NCI-H345 treated with DMSO at 0.1 percent for 48 hours (cell line): ENCODE measurements around the gene ADAM15.

Experiments used
- DNase-seq: peaks from one replicate; lab custom pipeline; 2025; ENCODE audit not compliant: unreplicated experiment; lab: John Stamatoyannopoulos, UW

Gene ADAM15

DNA sequence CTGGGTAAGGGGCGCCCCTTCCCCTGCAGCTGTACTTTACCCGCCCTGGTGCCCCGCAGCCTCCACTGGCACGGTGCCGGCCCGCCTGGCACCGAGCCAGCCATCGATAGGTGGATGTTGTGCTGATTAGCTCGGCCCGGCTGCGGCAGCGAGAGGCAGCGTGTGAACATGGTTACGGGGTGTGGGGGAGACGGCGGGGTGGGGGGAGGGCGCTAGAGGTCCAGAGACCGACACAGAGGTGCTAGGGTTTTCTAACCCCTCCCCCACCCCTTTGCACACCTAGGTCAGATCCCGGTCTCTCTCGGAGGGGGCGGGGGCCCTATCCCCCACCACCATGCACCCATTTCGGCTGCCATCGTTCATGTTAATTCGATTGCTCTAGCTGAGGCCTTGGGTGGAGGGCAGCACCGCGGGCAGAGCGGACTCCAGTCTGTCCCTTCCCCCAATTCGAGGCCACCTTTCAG lies 19.1 kb downstream of the ADAM15 start:
- no peak for DNase-seq

GRCh38 chr1:155070721-155071569 lies 19.8 kb downstream of the ADAM15 start:
- peak; percentile 86 for DNase-seq

DNA sequence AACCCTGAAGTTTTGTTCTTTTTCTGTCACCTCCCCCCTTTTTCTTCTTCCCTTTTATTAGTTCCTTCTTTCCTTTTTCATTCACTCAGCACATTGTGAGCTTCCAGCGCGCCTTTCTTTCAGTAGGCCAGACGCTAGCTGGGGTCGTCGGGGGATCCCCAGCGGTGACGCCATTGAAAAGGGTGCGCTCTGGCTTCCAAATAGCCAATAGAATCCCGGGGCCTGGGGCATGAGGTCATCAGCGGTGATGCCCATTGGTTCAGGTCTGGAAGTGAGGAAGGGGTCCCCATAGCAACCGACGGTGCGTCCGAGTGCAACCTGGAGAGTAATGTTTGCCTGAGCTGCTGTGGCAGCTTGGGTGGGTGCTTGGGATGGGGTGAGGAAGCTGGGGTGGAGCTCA lies 20.6 kb downstream of the ADAM15 start:
- no peak for DNase-seq

DNA sequence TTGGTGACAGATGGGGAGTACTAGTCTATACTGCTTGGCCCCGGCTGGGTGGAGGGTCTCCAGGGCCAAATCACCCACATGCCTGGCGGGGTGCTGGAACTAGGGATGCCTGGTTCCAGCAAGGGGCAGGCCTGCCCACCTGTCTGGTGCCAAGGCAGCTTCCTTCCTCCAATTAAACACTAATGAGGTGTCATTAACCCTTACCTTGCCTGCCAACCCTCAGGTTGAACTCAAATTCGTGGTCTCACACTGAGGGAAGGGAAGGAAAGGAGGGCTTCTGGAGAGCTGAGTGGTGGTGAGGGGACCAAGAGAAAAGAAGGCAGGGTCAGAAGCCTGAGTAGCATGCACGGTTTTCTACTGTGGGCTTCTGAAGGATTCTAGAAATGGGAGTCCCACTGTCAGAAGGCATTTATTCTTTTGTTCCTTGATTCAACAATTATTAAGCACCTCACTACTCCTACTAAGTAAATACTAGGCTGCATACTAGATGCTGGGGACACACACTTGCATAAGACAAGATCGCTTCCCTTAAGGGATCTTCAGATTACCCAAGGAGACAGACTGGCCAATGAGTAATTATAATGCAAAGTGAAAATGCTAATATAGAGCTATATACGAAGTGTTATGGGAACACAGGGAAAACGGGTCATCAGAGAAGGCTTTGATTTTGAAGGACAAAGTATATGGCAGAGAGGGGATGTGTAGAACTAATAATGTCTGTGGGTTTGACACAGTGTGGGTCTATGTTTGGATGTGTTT lies 21.6 kb downstream of the ADAM15 start:
- DNase-seq: no peak

DNA sequence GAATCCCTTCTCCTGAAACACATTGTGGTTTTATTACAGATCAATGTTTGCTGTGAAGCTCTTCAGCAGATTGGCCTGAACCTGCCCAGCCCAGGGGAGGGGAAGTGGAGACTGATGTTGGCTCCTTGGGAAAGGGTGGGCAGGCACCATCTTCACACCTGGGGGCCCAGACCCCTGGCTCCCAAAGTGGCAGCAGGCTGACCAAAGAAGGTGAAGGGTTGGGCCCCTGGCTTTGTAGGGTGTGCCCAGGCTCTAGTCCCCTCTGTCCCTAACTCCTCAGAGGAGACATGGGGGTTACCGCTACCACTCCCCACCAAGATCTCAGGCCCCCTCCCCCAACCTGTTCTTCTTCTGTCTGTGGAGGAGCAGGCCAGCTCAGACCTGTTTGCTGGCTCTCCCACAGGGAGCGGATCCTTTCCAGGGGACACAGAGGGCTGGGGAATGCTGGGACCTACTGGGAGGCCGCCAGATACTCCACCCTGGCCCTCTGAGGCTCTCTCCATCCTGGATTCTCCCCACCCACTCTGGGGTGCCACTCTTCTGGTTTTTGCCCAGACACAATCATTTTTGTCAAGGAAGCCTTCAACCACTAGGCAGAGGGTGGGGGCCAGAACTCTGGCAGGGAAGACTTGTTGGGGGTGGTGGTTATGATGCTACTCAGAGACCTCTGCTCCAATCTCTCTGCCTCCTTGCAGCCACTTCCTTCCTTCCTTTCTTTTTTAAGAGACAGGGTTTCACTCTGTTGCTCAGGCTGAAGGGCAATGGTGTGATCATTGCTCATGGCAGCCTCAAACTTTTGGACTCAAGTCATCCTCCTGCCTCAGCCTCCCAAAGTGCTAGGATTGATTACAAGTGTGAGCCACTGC lies 22.5 kb downstream of the ADAM15 start:
- DNase-seq: no peak

DNA sequence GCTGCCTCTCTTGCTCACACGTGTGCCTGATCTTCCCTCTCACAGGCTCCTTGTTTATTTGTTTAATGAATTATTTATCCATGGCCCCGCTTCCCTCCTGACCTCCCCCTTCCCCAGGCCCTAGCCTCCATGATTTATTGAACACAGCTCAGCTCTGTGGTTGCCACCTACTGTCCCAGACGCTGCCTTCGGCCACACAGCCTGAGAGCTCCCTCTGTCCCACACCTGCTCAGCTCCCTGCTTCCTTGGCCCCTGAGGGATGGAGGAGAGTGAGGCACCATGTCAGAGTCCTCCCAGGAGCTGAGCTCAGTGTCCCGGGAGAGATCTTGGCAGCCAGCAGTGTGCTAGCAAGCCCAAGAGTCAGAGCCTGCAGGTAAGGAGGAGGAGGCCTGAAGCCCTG lies 24.4 kb downstream of the ADAM15 start:
- no peak for DNase-seq

- DNase-seq: no peak
Observed at GRCh38 chr1:155076371-155076770, 25.3 kb downstream of the ADAM15 start.

DNA sequence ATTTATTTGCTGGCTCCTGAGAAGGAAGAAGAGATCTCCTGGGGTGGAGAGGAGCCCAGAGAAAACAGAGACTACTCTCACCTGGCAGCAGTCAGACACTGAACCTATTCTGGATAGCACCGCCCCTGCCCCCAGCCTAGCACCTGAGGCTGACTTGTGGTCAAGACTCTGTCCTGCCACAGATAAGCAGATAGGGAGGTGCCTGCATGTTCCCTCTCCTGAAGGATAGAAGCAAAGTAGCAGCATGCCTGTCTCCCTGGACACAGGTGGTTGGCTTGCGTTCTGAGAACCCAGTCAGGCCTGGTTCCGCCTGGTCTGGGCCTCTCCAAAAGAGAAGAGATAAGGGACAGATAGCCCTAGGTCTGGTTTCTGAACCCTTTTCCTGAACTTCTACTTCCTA lies 26.2 kb downstream of the ADAM15 start:
- no peak for DNase-seq

DNA sequence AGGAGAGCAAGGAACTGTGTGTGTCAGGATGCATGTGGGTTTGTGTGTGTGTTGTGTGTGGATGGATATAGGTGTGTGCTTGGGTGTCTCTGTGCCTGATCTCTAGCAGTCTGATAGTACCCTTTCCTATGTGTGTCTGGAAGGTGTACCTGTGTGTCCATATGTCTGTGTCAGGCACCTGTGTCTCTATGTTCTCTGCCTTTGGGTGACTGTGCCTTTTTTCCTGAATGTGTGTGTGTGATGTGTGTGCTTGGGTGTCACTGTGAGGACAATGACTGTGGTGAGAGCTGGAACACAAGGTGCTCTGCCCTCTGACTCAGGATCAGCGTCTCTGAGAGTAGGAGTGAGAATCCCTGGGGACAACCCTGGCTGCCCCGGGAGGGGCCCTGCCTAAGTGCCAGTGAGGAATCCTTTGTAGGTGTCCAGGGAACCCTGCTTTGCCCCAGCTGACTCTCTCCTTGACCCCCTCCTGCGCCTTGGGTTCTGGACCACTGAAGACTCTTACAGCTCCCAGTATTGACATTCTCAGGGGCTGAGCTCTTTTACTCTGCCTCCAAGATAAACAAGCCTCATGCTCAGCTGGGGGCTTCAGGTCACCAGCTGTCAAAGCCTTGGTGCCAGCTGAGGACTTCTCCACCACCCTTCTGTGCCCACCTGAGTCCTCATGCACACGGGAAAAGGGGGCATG lies 26.8 kb downstream of the ADAM15 start:
- DNase-seq: peak; percentile 43

GRCh38 chr1:155078469-155079209 lies 27.5 kb downstream of the ADAM15 start, which contains the start of gene EFNA3:
TSS of gene EFNA3 (plus strand) at chr1:155078837. CDS start at chr1:155078942, 105 bp downstream.
- DNase-seq: peak; percentile 78

DNA sequence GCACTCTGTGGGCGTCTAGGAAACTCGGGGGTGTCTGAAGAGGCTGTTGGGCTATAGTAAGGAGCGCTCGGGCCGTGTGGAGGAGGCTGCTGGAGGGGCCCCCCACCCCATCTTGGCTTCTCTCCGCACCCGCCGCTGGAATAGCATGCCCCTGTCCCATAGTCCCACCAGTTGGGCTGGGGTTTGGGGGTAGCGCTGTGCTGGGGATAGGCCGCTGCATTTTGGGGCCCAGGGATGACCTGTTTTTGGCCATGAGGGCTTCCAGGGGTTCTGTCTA lies 28.0 kb downstream of the ADAM15 start:
- DNase-seq: no peak

- peak; percentile 51 for DNase-seq
Observed at GRCh38 chr1:155079487-155080311, 28.6 kb downstream of the ADAM15 start.

DNA sequence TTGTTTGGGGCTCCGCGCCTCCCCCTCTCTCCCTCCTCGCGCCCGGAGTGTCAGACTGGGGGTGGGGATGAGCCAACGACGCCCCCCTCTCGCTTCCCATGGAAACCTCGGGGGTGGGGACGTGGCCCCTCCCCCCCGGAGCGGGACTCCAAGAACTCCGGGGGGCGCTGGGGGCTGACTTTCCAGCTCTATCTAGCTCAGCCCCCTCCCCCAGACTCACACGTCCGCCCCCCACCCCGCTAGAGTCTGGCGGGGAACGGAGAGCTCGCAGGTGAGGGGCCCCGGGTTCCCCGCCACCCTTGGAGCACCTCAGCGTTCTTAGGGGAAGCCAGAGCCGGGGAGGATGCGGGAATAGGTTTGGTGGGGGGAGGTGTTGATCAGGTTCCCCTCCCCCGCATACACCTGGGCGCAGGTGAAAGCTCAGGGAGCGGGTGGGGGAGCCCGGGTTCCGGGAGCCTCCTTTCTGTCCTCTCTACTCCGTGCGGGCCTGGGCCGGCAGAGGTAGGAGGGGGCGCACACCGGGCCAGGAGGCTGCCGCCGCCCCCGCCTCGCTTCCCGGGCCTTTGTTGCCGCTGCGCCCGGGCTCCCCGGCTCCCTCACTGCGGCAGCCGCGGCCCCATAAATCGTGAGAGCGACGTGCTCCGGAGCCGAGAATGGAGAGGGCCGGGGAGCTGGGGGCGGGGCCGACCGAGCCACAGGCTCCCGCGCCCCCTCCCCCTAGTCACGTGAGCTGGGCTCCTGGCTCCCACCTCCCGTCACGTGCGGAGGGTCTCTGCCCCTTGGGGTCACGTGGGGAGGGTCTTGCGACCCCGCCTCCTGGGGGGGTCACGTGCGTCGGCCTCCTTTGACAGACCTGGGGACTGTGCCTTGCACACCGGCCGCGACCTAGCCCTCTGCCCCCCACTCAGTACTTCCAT lies 29.5 kb downstream of the ADAM15 start:
- peak; percentile 94 for DNase-seq

GRCh38 chr1:155081472-155082300 lies 30.6 kb downstream of the ADAM15 start:
- DNase-seq: no peak

GRCh38 chr1:155082301-155083051 lies 31.4 kb downstream of the ADAM15 start:
- DNase-seq: no peak

DNA sequence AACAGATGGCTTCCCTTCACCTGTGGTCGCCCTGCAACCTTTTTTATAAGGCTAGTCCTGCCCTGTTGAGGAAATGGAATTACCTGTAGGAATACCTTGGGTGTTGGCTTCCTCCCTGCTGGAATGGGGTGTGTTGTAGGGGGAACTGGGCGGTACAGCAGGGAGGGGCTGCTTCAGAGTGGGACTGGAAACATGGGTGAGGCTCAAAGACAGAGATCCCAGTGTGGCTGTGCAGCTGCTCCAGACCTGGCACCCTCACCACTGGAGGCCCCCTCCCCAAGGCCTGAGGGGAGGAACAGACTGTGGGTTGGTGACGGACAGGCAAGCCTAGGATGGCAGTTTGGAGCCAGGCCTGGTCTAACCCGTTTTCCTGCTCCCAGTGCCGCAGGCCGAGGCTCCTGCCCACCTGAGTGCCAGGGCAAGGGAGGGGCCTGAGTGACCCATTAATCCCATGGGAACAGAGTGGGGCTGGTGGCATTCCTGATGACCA lies 32.0 kb downstream of the ADAM15 start:
- no peak for DNase-seq
